Right renal cortex interstitium (tissue), 3 donors: ENCODE data around the gene BBC3. TPM values are rescaled to one million over a fixed set of nuclear protein-coding genes. Genes with fewer than 3 reads are reported as not detected.
"Not testable (repeated sequence)": the region's sequence is repeated elsewhere in the genome, so short reads cannot be mapped to it uniquely, and the experiment has no call there.

ENCODE experiments used
- DNase-seq, 3 donors: peaks; one replicate each; pipeline ENCODE4 v3.0.0-alpha.2; 2013; ENCODE audit warnings: low read depth in 3 of 3, low spot score in 2 of 3
- polyA plus RNA-seq, 3 donors: library from polyadenylated mRNA; unstranded; fragments of 120-200 nt; gene quantifications; one replicate each; pipeline ENCODE4 v1.2.1, GENCODE V29; 2013; ENCODE audit not compliant: insufficient read length in 3 of 3

BBC3 gene
- polyA plus RNA-seq, result 1 to 10 TPM; 1.1 to 1.2 (median 1.1) TPM

GRCh38 chr19:47230921-47231214, at the start of gene BBC3:
Gene BBC3, minus strand, starts transcription at chr19:47231199. Its CDS starts 2,768 bp downstream, at chr19:47228431.
- no peak for DNase-seq

- DNase-seq, result no peak
Measured at GRCh38 chr19:47280183-47280797, 49.3 kb upstream of the BBC3 start.

GRCh38 chr19:47276513-47276912, 45.5 kb upstream of the BBC3 start:
- DNase-seq, result not testable (repeated sequence)

GRCh38 chr19:47275791-47276461, 44.9 kb upstream of the BBC3 start:
- DNase-seq, result no peak

- no peak for DNase-seq
Measured at GRCh38 chr19:47274891-47275761, 44.1 kb upstream of the BBC3 start.

GRCh38 chr19:47274071-47274890, 43.3 kb upstream of the BBC3 start, which contains the start of gene INAFM1:
Gene INAFM1, plus strand, starts transcription at chr19:47274885. Its CDS starts 35 bp downstream, at chr19:47274920.
- peak; percentile 75 to 85 (median 85) for DNase-seq

- peak; percentile 76 to 85 (median 82) for DNase-seq
Measured at GRCh38 chr19:47273313-47274070, 42.5 kb upstream of the BBC3 start.

GRCh38 chr19:47272448-47273312, 41.7 kb upstream of the BBC3 start:
- no peak for DNase-seq

- no peak for DNase-seq
Measured at GRCh38 chr19:47271949-47272348, 41.0 kb upstream of the BBC3 start.

- no peak for DNase-seq
Measured at GRCh38 chr19:47270408-47270807, 39.4 kb upstream of the BBC3 start.

- DNase-seq, result no peak
Measured at GRCh38 chr19:47269596-47269995, 38.6 kb upstream of the BBC3 start.

GRCh38 chr19:47268028-47268427, 37.0 kb upstream of the BBC3 start:
- no peak for DNase-seq

- DNase-seq, result no peak
Measured at GRCh38 chr19:47267350-47267759, 36.4 kb upstream of the BBC3 start.

- no peak for DNase-seq
Measured at GRCh38 chr19:47266401-47266941, 35.5 kb upstream of the BBC3 start.

GRCh38 chr19:47264629-47265028, 33.6 kb upstream of the BBC3 start:
- no peak for DNase-seq

- DNase-seq, result not testable (repeated sequence)
Measured at GRCh38 chr19:47261946-47262793, 31.2 kb upstream of the BBC3 start.

- DNase-seq, result no peak
Measured at GRCh38 chr19:47260476-47260875, 29.5 kb upstream of the BBC3 start.
